Peyer's patch (tissue), 4 donors: Measurements from ENCODE around the gene BLTP3A. TPM values are rescaled to one million over a fixed set of nuclear protein-coding genes. Genes with fewer than 3 reads are reported as not detected.
"Not testable (repeated sequence)": the region's sequence is repeated elsewhere in the genome, so short reads cannot be mapped to it uniquely, and the experiment has no call there.

Source experiments
- DNase-seq, 3 donors: peaks; one replicate each; pipeline ENCODE4 v3.0.0-alpha.2; 2017 to 2019
- H3K27ac ChIP-seq, 4 donors: fragments of 200-600 bp; sonication (generic); one replicate each; pipeline ENCODE4 v1.5.1; 2016 to 2019
- H3K27me3 ChIP-seq, 2 donors: fragments of 200-600 bp; sonication (generic); one replicate each; pipeline ENCODE4 v1.5.1; 2019
- H3K36me3 ChIP-seq, 3 donors: fragments of 200-600 bp; sonication (generic); one replicate each; pipeline ENCODE4 v1.5.1; 2016 to 2019
- H3K4me1 ChIP-seq, 4 donors: fragments of 200-600 bp; sonication (generic); one replicate each; pipeline ENCODE4 v1.5.1; 2016 to 2019
- H3K4me3 ChIP-seq, 4 donors: fragments of 200-600 bp; sonication (generic); 1 replicate in 3 of 4; 2 replicates in 1 of 4; pipeline ENCODE4 v1.5.1; 2016 to 2019; ENCODE audit warnings: mild to moderate bottlenecking in 1 of 4
- H3K9me3 ChIP-seq, 4 donors: fragments of 200-600 bp; sonication (generic); one replicate each; pipeline ENCODE4 v1.5.1; 2016 to 2019; ENCODE audit warnings: mild to moderate bottlenecking in 1 of 4
- POLR2A ChIP-seq, 2 donors: fragments of 450-650 bp; IDR thresholded peaks; one replicate each; pipeline ENCODE4 v1.5.1; 2017; ENCODE audit warnings: antibody characterized with exemption in 2 of 2, mild to moderate bottlenecking in 2 of 2, moderate library complexity in 2 of 2
- total RNA-seq, 4 donors: library from RNA; depleted of rRNA; stranded (reverse); fragments of >200 nt; gene quantifications; one replicate each; pipeline ENCODE4 v1.1.0, GENCODE V29; 2016
- TF ChIP-seq, protein P1 (sequence below), 6 experiments: fragments of 450-650 bp in 4 of 6; fragments of 200-600 bp in 2 of 6; sonication (generic) in 1 of 6; IDR thresholded peaks; one replicate each; pipeline ENCODE4 v1.5.1; 2017 to 2019; ENCODE audit warnings: antibody characterized with exemption in 6 of 6, mild to moderate bottlenecking in 3 of 6, moderate library complexity in 1 of 6

BLTP3A gene, protein sequence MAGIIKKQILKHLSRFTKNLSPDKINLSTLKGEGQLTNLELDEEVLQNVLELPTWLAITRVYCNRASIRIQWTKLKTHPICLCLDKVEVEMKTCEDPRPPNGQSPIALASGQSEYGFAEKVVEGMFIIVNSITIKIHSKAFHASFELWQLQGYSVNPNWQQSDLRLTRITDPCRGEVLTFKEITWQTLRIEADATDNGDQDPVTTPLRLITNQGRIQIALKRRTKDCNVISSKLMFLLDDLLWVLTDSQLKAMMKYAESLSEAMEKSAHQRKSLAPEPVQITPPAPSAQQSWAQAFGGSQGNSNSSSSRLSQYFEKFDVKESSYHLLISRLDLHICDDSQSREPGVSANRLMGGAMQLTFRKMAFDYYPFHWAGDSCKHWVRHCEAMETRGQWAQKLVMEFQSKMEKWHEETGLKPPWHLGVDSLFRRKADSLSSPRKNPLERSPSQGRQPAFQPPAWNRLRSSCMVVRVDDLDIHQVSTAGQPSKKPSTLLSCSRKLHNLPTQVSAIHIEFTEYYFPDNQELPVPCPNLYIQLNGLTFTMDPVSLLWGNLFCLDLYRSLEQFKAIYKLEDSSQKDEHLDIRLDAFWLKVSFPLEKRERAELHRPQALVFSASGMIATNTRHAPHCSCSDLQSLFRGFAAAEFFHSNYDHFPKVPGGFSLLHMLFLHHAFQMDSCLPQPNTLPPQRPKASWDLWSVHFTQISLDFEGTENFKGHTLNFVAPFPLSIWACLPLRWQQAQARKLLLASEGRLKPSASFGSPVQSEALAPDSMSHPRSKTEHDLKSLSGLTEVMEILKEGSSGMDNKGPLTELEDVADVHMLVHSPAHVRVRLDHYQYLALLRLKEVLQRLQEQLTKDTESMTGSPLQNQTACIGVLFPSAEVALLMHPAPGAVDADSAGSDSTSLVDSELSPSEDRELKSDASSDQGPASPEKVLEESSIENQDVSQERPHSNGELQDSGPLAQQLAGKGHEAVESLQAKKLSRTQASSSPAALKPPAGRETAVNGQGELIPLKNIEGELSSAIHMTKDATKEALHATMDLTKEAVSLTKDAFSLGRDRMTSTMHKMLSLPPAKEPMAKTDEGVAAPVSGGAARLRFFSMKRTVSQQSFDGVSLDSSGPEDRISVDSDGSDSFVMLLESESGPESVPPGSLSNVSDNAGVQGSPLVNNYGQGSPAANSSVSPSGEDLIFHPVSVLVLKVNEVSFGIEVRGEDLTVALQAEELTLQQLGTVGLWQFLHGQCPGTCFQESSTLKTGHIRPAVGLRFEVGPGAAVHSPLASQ (N-terminal part only)
- total RNA-seq = 10 to 100 TPM; 10.2 to 13.2 (median 10.9) TPM

- peak within 1 kb of the TSS; percentile 73 to 98 (median 94) for H3K4me3 ChIP-seq
- TF ChIP-seq POLR2A (IDR thresholded peaks at IDR 0.05) = peak in 1 of 2 donors; percentile 65
- TF ChIP-seq, protein P1, sequence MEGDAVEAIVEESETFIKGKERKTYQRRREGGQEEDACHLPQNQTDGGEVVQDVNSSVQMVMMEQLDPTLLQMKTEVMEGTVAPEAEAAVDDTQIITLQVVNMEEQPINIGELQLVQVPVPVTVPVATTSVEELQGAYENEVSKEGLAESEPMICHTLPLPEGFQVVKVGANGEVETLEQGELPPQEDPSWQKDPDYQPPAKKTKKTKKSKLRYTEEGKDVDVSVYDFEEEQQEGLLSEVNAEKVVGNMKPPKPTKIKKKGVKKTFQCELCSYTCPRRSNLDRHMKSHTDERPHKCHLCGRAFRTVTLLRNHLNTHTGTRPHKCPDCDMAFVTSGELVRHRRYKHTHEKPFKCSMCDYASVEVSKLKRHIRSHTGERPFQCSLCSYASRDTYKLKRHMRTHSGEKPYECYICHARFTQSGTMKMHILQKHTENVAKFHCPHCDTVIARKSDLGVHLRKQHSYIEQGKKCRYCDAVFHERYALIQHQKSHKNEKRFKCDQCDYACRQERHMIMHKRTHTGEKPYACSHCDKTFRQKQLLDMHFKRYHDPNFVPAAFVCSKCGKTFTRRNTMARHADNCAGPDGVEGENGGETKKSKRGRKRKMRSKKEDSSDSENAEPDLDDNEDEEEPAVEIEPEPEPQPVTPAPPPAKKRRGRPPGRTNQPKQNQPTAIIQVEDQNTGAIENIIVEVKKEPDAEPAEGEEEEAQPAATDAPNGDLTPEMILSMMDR (IDR thresholded peaks at IDR 0.05) = peak in 2 of 6 experiments; percentile 19 to 50
- H3K9me3 ChIP-seq = no peaks in the 10 kb centered on the region
- H3K27me3 ChIP-seq = no peaks in the 10 kb centered on the region
- H3K27ac ChIP-seq = peak within 1 kb of the TSS; percentile 86 to 91 (median 90)
- peak; percentile 60 to 85 (median 81) for DNase-seq
- H3K4me1 ChIP-seq = peaks cover 0 to 17% (median 2%) of the 10 kb centered on the region in 4 donors
- H3K36me3 ChIP-seq = no peaks in the 10 kb centered on the region
These were observed at the start of gene BLTP3A for GRCh38 chr6:34791701-34792604. Gene BLTP3A (plus strand): TSS chr6:34792083. CDS start chr6:34792251, 168 bp downstream.

DNA sequence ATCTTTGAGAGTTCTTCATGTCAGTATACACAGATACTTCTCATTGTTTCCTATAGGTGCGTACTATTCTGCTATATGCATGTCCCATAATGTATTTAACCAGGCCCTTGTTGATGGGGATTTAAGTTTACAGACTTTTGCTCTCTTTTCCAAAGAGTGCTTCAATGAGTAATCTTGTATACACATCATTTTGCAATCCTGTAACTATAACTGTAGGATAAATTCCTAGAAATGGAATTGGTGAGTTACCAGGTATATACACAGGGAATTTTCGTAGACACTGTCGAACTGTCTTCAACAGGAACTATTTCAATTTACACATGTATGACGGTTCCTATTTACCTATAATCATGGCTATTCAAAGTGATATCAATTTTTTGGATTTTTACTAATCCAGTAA is 49.8 kb upstream of the BLTP3A start:
- no peaks in the 10 kb centered on the region for H3K36me3 ChIP-seq
- no peak overlapping the region for H3K27ac ChIP-seq
- peaks cover 0 to 17% (median 0%) of the 10 kb centered on the region in 4 donors for H3K4me1 ChIP-seq
- no peaks in the 10 kb centered on the region for H3K9me3 ChIP-seq
- no peak for DNase-seq
- TF ChIP-seq, protein P1 (IDR thresholded peaks at IDR 0.05) = no peak
- no peak for TF ChIP-seq POLR2A (IDR thresholded peaks at IDR 0.05)
- H3K4me3 ChIP-seq = no peak overlapping the region
- no peaks in the 10 kb centered on the region for H3K27me3 ChIP-seq

- TF ChIP-seq, protein P1 (IDR thresholded peaks at IDR 0.05) = no peak
- TF ChIP-seq POLR2A (IDR thresholded peaks at IDR 0.05) = no peak
- no peak for DNase-seq
- no peaks in the 10 kb centered on the region for H3K36me3 ChIP-seq
- H3K4me1 ChIP-seq = peaks cover 0 to 17% (median 0%) of the 10 kb centered on the region in 4 donors
- H3K4me3 ChIP-seq = no peak overlapping the region
- H3K27ac ChIP-seq = peak overlapping the region in 1 of 4 donors; percentile 94
- H3K9me3 ChIP-seq = no peaks in the 10 kb centered on the region
- no peaks in the 10 kb centered on the region for H3K27me3 ChIP-seq
These were observed 48.1 kb upstream of the BLTP3A start for GRCh38 chr6:34743625-34744293.

DNA sequence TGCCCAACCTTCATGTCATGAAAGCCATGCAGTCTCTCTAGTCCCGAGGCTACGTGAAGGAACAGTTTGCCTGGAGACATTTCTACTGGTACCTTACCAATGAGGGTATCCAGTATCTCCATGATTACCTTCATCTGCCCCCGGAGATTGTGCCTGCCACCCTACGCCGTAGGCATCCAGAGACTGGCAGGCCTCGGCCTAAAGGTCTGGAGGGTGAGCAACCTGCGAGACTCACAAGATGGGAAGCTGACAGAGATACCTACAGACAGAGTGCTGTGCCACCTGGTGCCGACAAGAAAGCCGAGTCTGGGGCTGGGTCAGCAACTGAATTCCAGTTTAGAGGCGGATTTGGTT is 47.6 kb upstream of the BLTP3A start:
- peaks cover 0 to 17% (median 0%) of the 10 kb centered on the region in 4 donors for H3K4me1 ChIP-seq
- not testable (repeated sequence) for H3K27me3 ChIP-seq, DNase-seq, H3K4me3 ChIP-seq, H3K36me3 ChIP-seq, H3K9me3 ChIP-seq
- H3K27ac ChIP-seq = peak overlapping the region in 3 of 4 donors; percentile 68 to 94 (median 92)
